ENCODE data around the gene LAMC1. TPM values are rescaled to one million over a fixed set of nuclear protein-coding genes. Genes with fewer than 3 reads are reported as not detected.

LAMC1 gene
- polyA plus RNA-seq, 1 donor from 2014 or later, result 4.2 TPM

DNA sequence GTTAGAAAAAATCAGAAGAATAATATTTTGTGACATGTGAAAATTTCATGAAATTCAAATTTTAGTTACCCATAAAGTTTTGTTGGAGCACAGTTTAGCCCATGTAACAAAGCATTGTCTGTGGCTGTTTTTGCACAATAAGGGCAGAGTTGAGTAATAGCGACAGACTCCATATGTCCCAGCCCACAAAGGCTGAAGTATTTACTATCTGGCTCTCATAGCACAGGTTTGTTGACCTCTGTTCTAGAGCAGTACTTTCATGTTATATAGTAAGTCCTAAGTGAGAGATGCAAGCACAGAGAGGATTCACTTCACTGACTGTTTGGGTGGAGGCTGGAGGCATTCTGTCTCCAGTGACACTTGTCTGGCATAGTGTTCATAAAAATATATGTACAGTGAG is 6.8 kb downstream of the LAMC1 start:
- Histone ChIP-seq H3K79me2 (replicated peaks; ENCODE audit: insufficient read depth, low read length) (peaks cover 20% of the 10 kb centered on the region), H3K4me2 (ENCODE audit: low read length) (no peak overlapping the region), H3K9me3 (ENCODE audit: low read length) (no peaks in the 10 kb centered on the region), H3F3A (ENCODE audit: insufficient read depth, low read length, poor library complexity, severe bottlenecking) (no peaks in the 10 kb centered on the region), H3K27ac (ENCODE audit: low read length) (no peak overlapping the region), H2AFZ (ENCODE audit: low read depth, low read length) (no peak overlapping the region), H3K9ac (ENCODE audit: low read length) (no peak overlapping the region), H3K9me2 (ENCODE audit: insufficient read depth, low read length) (no peaks in the 10 kb centered on the region), H3K27me3 (ENCODE audit: insufficient read depth, low read depth, low read length) (no peaks in the 10 kb centered on the region), H3K36me3 (ENCODE audit: insufficient read depth, low read length) (no peaks in the 10 kb centered on the region), H4K20me1 (ENCODE audit: insufficient read depth) (no peaks in the 10 kb centered on the region), H3K4me3 (ENCODE audit: low read length) (no peak overlapping the region)
- TF ChIP-seq MXI1 (conservative IDR thresholded peaks at IDR 0.05; ENCODE audit: poor library complexity, severe bottlenecking) (no peak), EZH2 (IDR thresholded peaks at IDR 0.05; ENCODE audit: borderline replicate concordance, insufficient read depth, low read length, poor library complexity, severe bottlenecking) (no peak), POLR2AphosphoS5 (IDR thresholded peaks at IDR 0.05) (no peak), SMC3 (conservative IDR thresholded peaks at IDR 0.05; ENCODE audit: poor library complexity) (no peak), RAD21 (conservative IDR thresholded peaks at IDR 0.05) (no peak), EP300 (conservative IDR thresholded peaks at IDR 0.05; ENCODE audit: poor library complexity, severe bottlenecking) (no peak), TAF1 (IDR thresholded peaks at IDR 0.05; ENCODE audit: low read depth) (no peak)
- TF ChIP-seq, protein P1, sequence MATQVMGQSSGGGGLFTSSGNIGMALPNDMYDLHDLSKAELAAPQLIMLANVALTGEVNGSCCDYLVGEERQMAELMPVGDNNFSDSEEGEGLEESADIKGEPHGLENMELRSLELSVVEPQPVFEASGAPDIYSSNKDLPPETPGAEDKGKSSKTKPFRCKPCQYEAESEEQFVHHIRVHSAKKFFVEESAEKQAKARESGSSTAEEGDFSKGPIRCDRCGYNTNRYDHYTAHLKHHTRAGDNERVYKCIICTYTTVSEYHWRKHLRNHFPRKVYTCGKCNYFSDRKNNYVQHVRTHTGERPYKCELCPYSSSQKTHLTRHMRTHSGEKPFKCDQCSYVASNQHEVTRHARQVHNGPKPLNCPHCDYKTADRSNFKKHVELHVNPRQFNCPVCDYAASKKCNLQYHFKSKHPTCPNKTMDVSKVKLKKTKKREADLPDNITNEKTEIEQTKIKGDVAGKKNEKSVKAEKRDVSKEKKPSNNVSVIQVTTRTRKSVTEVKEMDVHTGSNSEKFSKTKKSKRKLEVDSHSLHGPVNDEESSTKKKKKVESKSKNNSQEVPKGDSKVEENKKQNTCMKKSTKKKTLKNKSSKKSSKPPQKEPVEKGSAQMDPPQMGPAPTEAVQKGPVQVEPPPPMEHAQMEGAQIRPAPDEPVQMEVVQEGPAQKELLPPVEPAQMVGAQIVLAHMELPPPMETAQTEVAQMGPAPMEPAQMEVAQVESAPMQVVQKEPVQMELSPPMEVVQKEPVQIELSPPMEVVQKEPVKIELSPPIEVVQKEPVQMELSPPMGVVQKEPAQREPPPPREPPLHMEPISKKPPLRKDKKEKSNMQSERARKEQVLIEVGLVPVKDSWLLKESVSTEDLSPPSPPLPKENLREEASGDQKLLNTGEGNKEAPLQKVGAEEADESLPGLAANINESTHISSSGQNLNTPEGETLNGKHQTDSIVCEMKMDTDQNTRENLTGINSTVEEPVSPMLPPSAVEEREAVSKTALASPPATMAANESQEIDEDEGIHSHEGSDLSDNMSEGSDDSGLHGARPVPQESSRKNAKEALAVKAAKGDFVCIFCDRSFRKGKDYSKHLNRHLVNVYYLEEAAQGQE (IDR thresholded peaks at IDR 0.05; ENCODE audit: borderline replicate concordance), result no peak
- TF ChIP-seq, protein P2, sequence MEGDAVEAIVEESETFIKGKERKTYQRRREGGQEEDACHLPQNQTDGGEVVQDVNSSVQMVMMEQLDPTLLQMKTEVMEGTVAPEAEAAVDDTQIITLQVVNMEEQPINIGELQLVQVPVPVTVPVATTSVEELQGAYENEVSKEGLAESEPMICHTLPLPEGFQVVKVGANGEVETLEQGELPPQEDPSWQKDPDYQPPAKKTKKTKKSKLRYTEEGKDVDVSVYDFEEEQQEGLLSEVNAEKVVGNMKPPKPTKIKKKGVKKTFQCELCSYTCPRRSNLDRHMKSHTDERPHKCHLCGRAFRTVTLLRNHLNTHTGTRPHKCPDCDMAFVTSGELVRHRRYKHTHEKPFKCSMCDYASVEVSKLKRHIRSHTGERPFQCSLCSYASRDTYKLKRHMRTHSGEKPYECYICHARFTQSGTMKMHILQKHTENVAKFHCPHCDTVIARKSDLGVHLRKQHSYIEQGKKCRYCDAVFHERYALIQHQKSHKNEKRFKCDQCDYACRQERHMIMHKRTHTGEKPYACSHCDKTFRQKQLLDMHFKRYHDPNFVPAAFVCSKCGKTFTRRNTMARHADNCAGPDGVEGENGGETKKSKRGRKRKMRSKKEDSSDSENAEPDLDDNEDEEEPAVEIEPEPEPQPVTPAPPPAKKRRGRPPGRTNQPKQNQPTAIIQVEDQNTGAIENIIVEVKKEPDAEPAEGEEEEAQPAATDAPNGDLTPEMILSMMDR (IDR thresholded peaks at IDR 0.05; ENCODE audit: poor library complexity, severe bottlenecking), result no peak

DNA sequence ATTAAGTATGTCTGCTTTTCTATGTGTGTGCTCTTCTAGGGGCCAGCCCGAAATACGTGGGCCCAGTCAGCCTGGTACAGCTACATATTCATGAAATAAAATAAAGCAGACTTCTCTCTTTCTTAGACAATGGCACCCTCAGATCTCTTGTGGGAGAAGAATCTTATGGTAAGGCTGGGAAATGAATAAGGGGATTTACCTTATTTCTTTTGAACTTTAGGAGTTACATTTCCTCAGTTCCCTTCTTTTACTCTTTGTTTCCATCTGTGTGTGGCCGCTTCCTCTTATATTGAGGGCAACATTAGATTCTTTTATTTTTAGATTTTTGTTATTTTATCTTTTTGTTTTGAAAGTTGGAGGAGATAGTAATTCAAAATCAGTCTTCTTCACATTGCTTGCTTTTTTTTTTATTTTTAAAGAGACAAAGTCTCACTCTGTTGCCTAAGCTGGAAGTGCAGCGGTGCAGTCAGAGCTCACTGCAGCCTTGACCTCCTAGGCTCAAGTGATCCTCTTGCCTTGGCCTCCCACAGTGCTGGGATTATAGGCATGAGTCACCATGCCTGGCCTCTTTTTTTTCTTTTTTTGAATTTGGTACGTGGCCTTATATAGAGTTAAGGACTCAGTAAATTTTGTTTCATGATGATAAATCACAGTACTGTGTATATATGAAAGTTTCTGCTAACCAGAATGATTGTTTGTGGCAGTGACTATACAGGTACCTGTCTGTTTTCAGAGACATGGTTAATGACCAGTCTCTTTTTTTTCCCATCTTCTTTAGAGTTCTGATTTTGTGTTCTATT is 9.1 kb downstream of the LAMC1 start:
- Histone ChIP-seq H3K4me3 (ENCODE audit: low read length) (no peak overlapping the region), H3K27me3 (ENCODE audit: insufficient read depth, low read depth, low read length) (no peaks in the 10 kb centered on the region), H2AFZ (ENCODE audit: low read depth, low read length) (no peak overlapping the region), H3K36me3 (ENCODE audit: insufficient read depth, low read length) (no peaks in the 10 kb centered on the region), H3F3A (ENCODE audit: insufficient read depth, low read length, poor library complexity, severe bottlenecking) (no peaks in the 10 kb centered on the region), H4K20me1 (ENCODE audit: insufficient read depth) (no peaks in the 10 kb centered on the region), H3K9me2 (ENCODE audit: insufficient read depth, low read length) (no peaks in the 10 kb centered on the region), H3K4me2 (ENCODE audit: low read length) (no peak overlapping the region), H3K9me3 (ENCODE audit: low read length) (no peaks in the 10 kb centered on the region), H3K79me2 (replicated peaks; ENCODE audit: insufficient read depth, low read length) (peaks cover 5% of the 10 kb centered on the region), H3K9ac (ENCODE audit: low read length) (no peak overlapping the region), H3K27ac (ENCODE audit: low read length) (no peak overlapping the region)
- TF ChIP-seq TAF1 (IDR thresholded peaks at IDR 0.05; ENCODE audit: low read depth) (no peak), MXI1 (conservative IDR thresholded peaks at IDR 0.05; ENCODE audit: poor library complexity, severe bottlenecking) (no peak), EP300 (conservative IDR thresholded peaks at IDR 0.05; ENCODE audit: poor library complexity, severe bottlenecking) (no peak), RAD21 (conservative IDR thresholded peaks at IDR 0.05) (no peak), POLR2AphosphoS5 (IDR thresholded peaks at IDR 0.05) (no peak), SMC3 (conservative IDR thresholded peaks at IDR 0.05; ENCODE audit: poor library complexity) (no peak), EZH2 (IDR thresholded peaks at IDR 0.05; ENCODE audit: borderline replicate concordance, insufficient read depth, low read length, poor library complexity, severe bottlenecking) (no peak)
- TF ChIP-seq, protein P2 (IDR thresholded peaks at IDR 0.05; ENCODE audit: poor library complexity, severe bottlenecking), result no peak
- TF ChIP-seq, protein P1 (IDR thresholded peaks at IDR 0.05; ENCODE audit: borderline replicate concordance), result no peak

Data from neural cell (in vitro differentiated cells).